Measurements from ENCODE around the gene MINDY1.

Gene MINDY1

GRCh38 chr1:151011154-151011850 lies 4.6 kb upstream of the MINDY1 start:
- no peak for DNase-seq (ENCODE audit: low read depth in 2 of 2)

- no peak for DNase-seq (ENCODE audit: low read depth in 2 of 2)
Observed at GRCh38 chr1:151010346-151010726, 3.6 kb upstream of the MINDY1 start.

GRCh38 chr1:151009674-151010345 lies 3.1 kb upstream of the MINDY1 start:
- no peak for DNase-seq (ENCODE audit: low read depth in 2 of 2)

- no peak for DNase-seq (ENCODE audit: low read depth in 2 of 2)
Observed at GRCh38 chr1:151009206-151009587, 2.5 kb upstream of the MINDY1 start.

- DNase-seq (ENCODE audit: low read depth in 2 of 2), result peak; percentile 97 to 98
Observed at GRCh38 chr1:151008244-151009205, 1.8 kb upstream of the MINDY1 start, which contains the start of gene PRUNE1. Gene PRUNE1, plus strand, starts transcription at chr1:151008449. Its CDS starts 184 bp downstream, at chr1:151008633.

- no peak for DNase-seq (ENCODE audit: low read depth in 2 of 2)
Observed at GRCh38 chr1:151007853-151008243, 1.1 kb upstream of the MINDY1 start.

- DNase-seq (ENCODE audit: low read depth in 2 of 2), result no peak
Observed at GRCh38 chr1:151005729-151006319, 878 bp downstream of the MINDY1 start.

- DNase-seq (ENCODE audit: low read depth in 2 of 2), result no peak
Observed at GRCh38 chr1:151003180-151003579, 3.5 kb downstream of the MINDY1 start.

GRCh38 chr1:151002611-151003010 lies 4.1 kb downstream of the MINDY1 start:
- no peak for DNase-seq (ENCODE audit: low read depth in 2 of 2)

GRCh38 chr1:151002051-151002450 lies 4.7 kb downstream of the MINDY1 start:
- no peak for DNase-seq (ENCODE audit: low read depth in 2 of 2)

GRCh38 chr1:151001602-151002001 lies 5.1 kb downstream of the MINDY1 start:
- no peak for DNase-seq (ENCODE audit: low read depth in 2 of 2)

- DNase-seq (ENCODE audit: low read depth in 2 of 2), result no peak
Observed at GRCh38 chr1:151000408-151000807, 6.3 kb downstream of the MINDY1 start.

GRCh38 chr1:150999926-151000325 lies 6.8 kb downstream of the MINDY1 start:
- DNase-seq (ENCODE audit: low read depth in 2 of 2), result no peak

- DNase-seq (ENCODE audit: low read depth in 2 of 2), result no peak
Observed at GRCh38 chr1:150999051-150999674, 7.5 kb downstream of the MINDY1 start.

GRCh38 chr1:150997949-150998348 lies 8.8 kb downstream of the MINDY1 start:
- DNase-seq (ENCODE audit: low read depth in 2 of 2), result no peak

- no peak for DNase-seq (ENCODE audit: low read depth in 2 of 2)
Observed at GRCh38 chr1:150997126-150997872, 9.4 kb downstream of the MINDY1 start.

- no peak for DNase-seq (ENCODE audit: low read depth in 2 of 2)
Observed at GRCh38 chr1:150995896-150996295, 10.8 kb downstream of the MINDY1 start.

- DNase-seq (ENCODE audit: low read depth in 2 of 2), result no peak
Observed at GRCh38 chr1:150995460-150995859, 11.2 kb downstream of the MINDY1 start.

GRCh38 chr1:150994248-150994647 lies 12.5 kb downstream of the MINDY1 start:
- no peak for DNase-seq (ENCODE audit: low read depth in 2 of 2)

GRCh38 chr1:150992626-150993025 lies 14.1 kb downstream of the MINDY1 start:
- DNase-seq (ENCODE audit: low read depth in 2 of 2), result no peak

- no peak for DNase-seq (ENCODE audit: low read depth in 2 of 2)
Observed at GRCh38 chr1:150987924-150988323, 18.8 kb downstream of the MINDY1 start.

Data from stimulated activated CD4-positive, alpha-beta T cell treated with anti-CD3 and anti-CD28 coated beads, Interleukin-4, amount 100 ng/mL, for 48 hours (primary cell).